Natural killer cell (primary cell): ENCODE measurements around the gene RO60. TPM values are rescaled to one million over a fixed set of nuclear protein-coding genes. Genes with fewer than 3 reads are reported as not detected.

Source experiments
- ATAC-seq, 3 donors: fragments of 150-1000 bp in 2 of 3; fragments of 200-7000 bp in 1 of 3; cut with Tn5 transposase; 1 replicate in 1 of 3; 2 replicates in 2 of 3; pipeline ENCODE4 v1.10.0; 2021; ENCODE audit warnings: mild to moderate bottlenecking in 2 of 3, moderate library complexity in 2 of 3
- DNase-seq, 2 donors: peaks; one replicate each; pipeline versions ENCODE4 v3.0.0 to v3.0.0-alpha.2; 2013 to 2021; ENCODE audit warnings: mixed read lengths in 1 of 2
- H3K27ac ChIP-seq: one replicate; pipeline ENCODE4 v1.5.1; 2013; ENCODE audit warnings: mild to moderate bottlenecking, low read length
- H3K27me3 ChIP-seq: one replicate; pipeline ENCODE4 v1.6.1; 2013; ENCODE audit warnings: low read length; ENCODE audit not compliant: control insufficient read depth, insufficient read depth
- H3K36me3 ChIP-seq: one replicate; pipeline ENCODE4 v1.6.1; 2013; ENCODE audit warnings: low read length; ENCODE audit not compliant: control insufficient read depth, insufficient read depth
- H3K4me1 ChIP-seq: one replicate; pipeline ENCODE4 v1.6.1; 2013; ENCODE audit warnings: low read length; ENCODE audit not compliant: control insufficient read depth, insufficient read depth
- H3K4me3 ChIP-seq: one replicate; pipeline ENCODE4 v1.5.1; 2013; ENCODE audit warnings: low read length
- H3K9me3 ChIP-seq: one replicate; pipeline ENCODE4 v1.6.1; 2013; ENCODE audit warnings: low read length; ENCODE audit not compliant: control insufficient read depth, insufficient read depth
- H3K27ac Mint-ChIP-seq, 2 donors: one replicate each; pipeline ENCODE4 v1.8.0; 2022; ENCODE audit warnings: mild to moderate bottlenecking in 2 of 2, mixed read lengths in 2 of 2, moderate library complexity in 1 of 2
- H3K27me3 Mint-ChIP-seq, 2 donors: one replicate each; pipeline ENCODE4 v1.8.0; 2022; ENCODE audit warnings: low read depth in 2 of 2, mixed read lengths in 2 of 2
- H3K36me3 Mint-ChIP-seq: one replicate; pipeline ENCODE4 v1.8.0; 2022; ENCODE audit warnings: mixed read lengths
- H3K4me1 Mint-ChIP-seq, 2 donors: one replicate each; pipeline ENCODE4 v1.8.0; 2022; ENCODE audit warnings: mixed read lengths in 2 of 2
- H3K4me3 Mint-ChIP-seq: one replicate; pipeline ENCODE4 v1.8.0; 2022; ENCODE audit warnings: mild to moderate bottlenecking, moderate library complexity, mixed read lengths
- H3K9me3 Mint-ChIP-seq, 2 donors: one replicate each; pipeline ENCODE4 v1.8.0; 2022; ENCODE audit warnings: mixed read lengths in 2 of 2
- CTCF ChIP-seq: fragments of 200-600 bp; IDR thresholded peaks from one replicate; pipeline ENCODE4 v1.8.0; 2022; ENCODE audit warnings: antibody characterized with exemption
- WGBS: methylation state at CpG from one replicate; pipeline ENCODE4 v1.1.7; 2013; ENCODE audit warnings: missing lambda C conversion rate; ENCODE audit not compliant: insufficient coverage; 5-methylcytosine and 5-hydroxymethylcytosine counted together
- intact Hi-C: fragments of 100-400 bp; cut with micrococcal nuclease; formaldehyde crosslinking; loops from one replicate; pipeline ENCODE4 v1.14.2; 2022
- total RNA-seq, 4 donors: library from RNA; stranded (reverse); fragments of 120-200 nt in 1 of 4; gene quantifications; one replicate each; pipeline versions ENCODE4 v1.2.3 to v1.2.4, GENCODE V29; 2013 to 2022

RO60 gene
- total RNA-seq, 3 donors from 2014 or later (not counting 1 experiment from before 2014, with no cell fraction given) = 74.3 to 95.5 (median 78.9) TPM

GRCh38 chr1:193060115-193060403, 647 bp downstream of the RO60 start:
- Histone ChIP-seq H3K4me1 (peaks cover 14% of the 10 kb centered on the region), H3K36me3 (no peaks in the 10 kb centered on the region), H3K27ac (peak overlapping the region; percentile 98), H3K27me3 (no peaks in the 10 kb centered on the region), H3K9me3 (no peaks in the 10 kb centered on the region), H3K4me3 (peak overlapping the region; percentile 99)
- H3K27ac Mint-ChIP-seq = peak overlapping the region; percentile 98
- no peak for TF ChIP-seq CTCF
- intact Hi-C loops = no loop called here
- peaks cover 62 to 75% of the 10 kb centered on the region in 2 donors for H3K4me1 Mint-ChIP-seq
- ATAC-seq = no peak
- H3K4me3 Mint-ChIP-seq = peak overlapping the region; percentile 98
- H3K36me3 Mint-ChIP-seq = no peaks in the 10 kb centered on the region
- WGBS = 0% methylated on average over 5 of the region's 9 CpGs
- no peaks in the 10 kb centered on the region for H3K27me3 Mint-ChIP-seq
- no peaks in the 10 kb centered on the region for H3K9me3 Mint-ChIP-seq
- no peak for DNase-seq

- Histone ChIP-seq H3K4me3 (peak overlapping the region; percentile 99), H3K27ac (peak overlapping the region; percentile 15), H3K4me1 (peaks cover 14% of the 10 kb centered on the region), H3K36me3 (no peaks in the 10 kb centered on the region), H3K27me3 (no peaks in the 10 kb centered on the region), H3K9me3 (no peaks in the 10 kb centered on the region)
- Mint-ChIP-seq H3K9me3 (no peaks in the 10 kb centered on the region), H3K4me1 (peaks cover 60 to 78% of the 10 kb centered on the region in 2 donors), H3K27ac (peak overlapping the region; percentile 98), H3K27me3 (no peaks in the 10 kb centered on the region), H3K4me3 (peak overlapping the region; percentile 98), H3K36me3 (no peaks in the 10 kb centered on the region)
- no peak for TF ChIP-seq CTCF
- DNase-seq (peak in 1 of 2 donors; percentile 12), ATAC-seq (no peak)
- intact Hi-C loops = no loop called here
- 39% methylated on average over 3 of the region's 4 CpGs for WGBS
Measured at GRCh38 chr1:193060406-193060805, 994 bp downstream of the RO60 start.

GRCh38 chr1:193060938-193061337, 1.5 kb downstream of the RO60 start:
- DNase-seq (peak in 1 of 2 donors; percentile 20), ATAC-seq (no peak)
- Mint-ChIP-seq H3K9me3 (no peaks in the 10 kb centered on the region), H3K27me3 (no peaks in the 10 kb centered on the region), H3K4me1 (peaks cover 63 to 80% of the 10 kb centered on the region in 2 donors), H3K27ac (peak overlapping the region; percentile 98), H3K36me3 (no peaks in the 10 kb centered on the region), H3K4me3 (peak overlapping the region; percentile 98)
- no peak for TF ChIP-seq CTCF
- Histone ChIP-seq H3K9me3 (no peaks in the 10 kb centered on the region), H3K27me3 (no peaks in the 10 kb centered on the region), H3K4me1 (peaks cover 14% of the 10 kb centered on the region), H3K36me3 (no peaks in the 10 kb centered on the region), H3K4me3 (no peak overlapping the region), H3K27ac (no peak overlapping the region)
- intact Hi-C loops = no loop called here
- 29% methylated on average over 2 of the region's 2 CpGs for WGBS

GRCh38 chr1:193062698-193063463, 3.5 kb downstream of the RO60 start:
- H3K36me3 Mint-ChIP-seq = no peaks in the 10 kb centered on the region
- no peaks in the 10 kb centered on the region for H3K27me3 Mint-ChIP-seq
- H3K27me3 ChIP-seq = no peaks in the 10 kb centered on the region
- H3K36me3 ChIP-seq = no peaks in the 10 kb centered on the region
- intact Hi-C loops = no loop called here
- H3K4me3 ChIP-seq = no peak overlapping the region
- H3K27ac Mint-ChIP-seq = peak overlapping the region in 1 of 2 donors; percentile 57
- no peak for TF ChIP-seq CTCF
- H3K27ac ChIP-seq = no peak overlapping the region
- H3K4me1 ChIP-seq = peaks cover 11% of the 10 kb centered on the region
- H3K9me3 ChIP-seq = no peaks in the 10 kb centered on the region
- no peak for ATAC-seq
- peak overlapping the region; percentile 26 for H3K4me3 Mint-ChIP-seq
- DNase-seq = peak in 1 of 2 donors; percentile 13
- H3K9me3 Mint-ChIP-seq = no peaks in the 10 kb centered on the region
- WGBS = no CpG with 5 or more reads among the region's 4 CpGs
- peaks cover 61 to 72% of the 10 kb centered on the region in 2 donors for H3K4me1 Mint-ChIP-seq
